HPDE6-E6E7 (cell line): ENCODE measurements around the gene DPF3.

Experiments
- DNase-seq: peaks from one replicate; pipeline ENCODE4 v3.0.0; 2011; ENCODE audit warnings: missing footprints; ENCODE audit errors: extremely low spot score

DPF3 gene

DNA sequence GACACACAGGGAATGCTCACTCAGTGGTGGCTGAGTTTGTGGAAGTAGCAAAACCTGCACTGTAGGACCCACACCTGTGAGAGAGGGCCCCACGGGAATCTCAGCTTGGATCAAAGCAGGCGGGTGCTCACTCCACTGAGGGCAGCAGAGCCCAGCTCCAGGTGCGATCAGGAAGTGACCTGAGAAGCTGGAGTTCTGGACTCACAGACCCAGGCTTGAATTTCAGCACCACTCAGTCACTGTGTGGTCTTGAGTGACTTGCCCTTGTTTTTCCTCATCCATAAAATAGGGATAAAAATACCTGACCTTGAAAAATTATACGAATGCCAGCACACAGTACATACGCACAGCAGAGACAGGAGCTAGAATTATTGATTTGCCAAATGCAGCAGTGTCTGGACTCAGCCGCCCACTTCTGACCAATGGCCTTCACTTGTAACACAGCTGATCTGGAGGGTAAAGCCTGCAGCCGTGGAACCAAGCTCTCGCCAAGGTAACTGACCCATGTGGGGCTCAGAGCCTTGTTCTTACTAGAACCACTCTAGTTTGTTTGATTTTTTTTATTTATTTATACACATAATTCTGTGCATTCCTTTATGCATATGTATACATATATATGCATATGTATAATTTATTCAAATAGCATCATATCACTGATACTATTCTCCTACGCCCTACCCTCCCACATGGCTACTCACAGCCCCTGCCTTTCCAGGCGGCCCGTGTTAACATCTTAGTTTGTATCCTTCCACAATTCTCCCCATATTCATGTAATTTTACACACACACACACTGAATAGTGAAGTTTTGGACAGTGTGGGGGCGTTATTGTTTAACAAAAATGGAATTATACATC is 53.9 kb downstream of the DPF3 start:
- DNase-seq, result no peak

DNA sequence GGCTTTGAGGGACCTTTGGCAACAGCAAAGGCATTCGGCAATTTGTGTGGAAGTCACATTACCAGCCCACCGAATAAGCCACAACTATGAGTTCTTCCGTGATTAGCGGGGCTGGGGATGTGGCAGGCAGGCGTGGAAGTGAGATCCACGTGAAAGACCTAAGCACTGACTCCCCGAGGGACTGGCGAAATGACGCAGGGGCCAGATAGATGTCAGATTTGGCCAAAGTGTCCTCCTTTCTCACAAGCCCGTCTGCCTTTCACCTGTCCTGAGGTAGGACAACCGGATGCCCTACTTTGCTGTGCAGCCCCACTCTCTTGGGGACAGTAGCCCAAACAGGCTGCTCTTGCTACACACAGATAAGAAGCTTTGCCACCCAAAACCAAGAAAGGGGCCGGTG is 54.5 kb downstream of the DPF3 start:
- no peak for DNase-seq

DNA sequence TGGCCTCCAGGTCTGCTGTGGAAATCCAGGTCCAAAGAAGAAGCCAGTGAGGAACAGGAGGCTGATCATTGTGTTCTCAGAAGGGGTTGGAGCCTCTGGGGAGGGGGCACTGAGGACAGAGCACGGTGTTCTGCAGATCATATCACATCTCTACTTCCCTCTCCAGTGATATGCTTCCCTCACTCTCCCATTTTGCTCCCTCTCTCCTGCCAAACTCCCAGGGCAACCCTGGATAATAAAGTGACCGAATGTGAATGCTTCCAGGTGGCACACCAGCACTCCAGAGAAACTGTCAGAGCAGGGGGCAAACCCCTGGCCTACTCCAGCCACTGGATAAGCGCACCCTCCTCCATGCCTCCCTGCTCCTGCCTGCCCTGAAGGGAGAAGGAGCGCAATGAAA is 57.8 kb downstream of the DPF3 start:
- no peak for DNase-seq

- DNase-seq, result no peak
These were observed 60.7 kb downstream of the DPF3 start for GRCh38 chr14:72833174-72833573.

DNA sequence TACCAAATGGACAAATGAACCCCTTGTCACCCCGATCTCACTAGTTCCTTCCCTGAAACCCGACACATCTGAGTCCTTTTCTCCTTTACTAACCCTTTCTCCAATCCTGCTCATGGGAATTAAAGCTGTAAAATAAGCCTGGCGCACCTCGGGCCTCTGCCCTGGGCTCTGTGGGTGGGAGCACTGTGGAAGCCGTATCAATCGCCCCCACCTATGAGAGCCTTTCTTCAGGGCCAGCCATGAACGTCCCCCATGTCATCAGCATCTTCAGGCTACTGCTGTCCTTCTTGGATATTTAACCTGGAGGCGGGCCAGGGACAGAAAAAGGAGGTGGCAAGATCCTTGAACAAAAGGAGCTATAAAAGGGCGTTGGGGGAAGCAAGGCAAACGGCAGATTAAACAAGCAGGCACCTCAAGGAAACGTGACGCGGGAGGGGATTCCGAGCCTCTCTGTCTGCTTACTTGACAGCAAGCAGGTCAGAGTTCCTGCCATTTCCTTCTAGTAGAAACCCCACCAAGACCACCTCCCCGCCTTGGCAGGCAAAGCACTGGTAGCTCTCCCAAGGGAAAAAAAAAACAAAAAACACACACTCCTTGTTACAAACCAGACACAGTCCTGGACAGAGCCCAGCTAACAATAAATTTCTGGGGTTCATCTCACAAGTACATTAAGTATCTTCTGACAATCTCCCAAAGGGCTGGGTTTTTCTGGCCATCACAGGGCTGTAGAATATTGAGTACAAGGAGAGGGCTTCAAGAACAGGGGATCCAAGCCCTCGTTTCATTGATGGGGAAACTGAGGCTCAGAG is 62.9 kb downstream of the DPF3 start:
- DNase-seq, result no peak

- DNase-seq, result no peak
These were observed 63.5 kb downstream of the DPF3 start for GRCh38 chr14:72830356-72830755.

- no peak for DNase-seq
These were observed 65.3 kb downstream of the DPF3 start for GRCh38 chr14:72828604-72829003.

DNA sequence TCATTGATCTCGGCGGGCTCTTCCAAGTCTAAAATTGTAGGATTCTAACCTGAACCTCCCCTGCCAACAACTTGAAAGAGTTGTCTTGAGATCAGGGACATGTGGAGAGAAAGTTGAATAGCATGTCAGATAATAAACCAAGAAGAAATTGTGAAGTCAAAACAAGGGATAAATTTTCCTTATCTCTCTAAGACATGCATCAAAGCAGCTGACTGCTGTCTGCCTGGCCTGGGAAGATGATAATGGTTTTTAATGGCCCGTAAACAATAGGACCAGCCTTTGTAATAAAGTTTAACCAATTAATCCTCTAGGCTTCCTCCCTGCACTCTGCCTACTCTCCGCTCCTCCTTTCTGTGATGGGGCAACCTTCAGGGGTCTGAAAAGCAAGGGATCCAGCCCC is 67.9 kb downstream of the DPF3 start:
- DNase-seq, result no peak

DNA sequence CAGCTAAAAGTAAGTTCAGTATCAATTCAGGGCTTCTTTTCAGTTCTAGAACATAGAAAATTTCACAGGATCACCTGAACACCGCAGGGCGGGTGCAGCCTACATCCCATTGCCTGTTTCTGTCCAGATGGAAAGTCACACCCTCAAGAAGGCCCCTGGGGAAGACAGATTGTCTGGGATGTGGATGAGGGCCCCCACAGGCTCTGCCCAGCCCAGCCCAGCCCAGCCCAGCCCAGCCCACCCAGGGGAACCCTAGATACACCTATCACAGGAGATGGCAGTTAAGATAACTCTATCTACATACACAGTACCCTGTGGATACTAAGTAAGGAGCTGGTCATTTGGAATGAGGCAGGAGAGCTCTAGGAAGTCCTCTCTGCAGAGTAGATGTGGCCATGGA is 68.4 kb downstream of the DPF3 start:
- DNase-seq, result no peak

DNA sequence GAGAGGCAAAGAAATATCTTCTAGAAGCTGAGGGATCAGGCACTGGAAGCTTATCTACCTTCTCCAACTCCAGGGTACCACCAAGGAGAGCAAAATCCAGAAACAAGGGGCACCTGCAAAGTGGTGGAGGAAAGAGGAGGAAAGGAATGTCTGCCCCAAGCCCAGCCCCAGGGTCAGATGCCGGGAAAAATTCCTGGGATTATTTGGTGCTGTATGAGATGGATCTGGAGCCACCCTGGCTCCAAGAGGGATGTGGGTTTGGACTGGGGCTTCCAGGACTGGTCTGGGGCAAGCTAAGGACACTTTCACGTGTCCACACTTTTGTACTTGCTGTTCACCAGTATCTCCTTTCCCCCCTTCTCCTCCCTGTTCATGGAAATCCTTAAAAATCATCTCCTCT is 69.8 kb downstream of the DPF3 start:
- no peak for DNase-seq

GRCh38 chr14:72822946-72823611 is 70.8 kb downstream of the DPF3 start:
- DNase-seq, result no peak

GRCh38 chr14:72818998-72819397 is 74.9 kb downstream of the DPF3 start:
- DNase-seq, result no peak

GRCh38 chr14:72816287-72816686 is 77.6 kb downstream of the DPF3 start:
- DNase-seq, result no peak

- no peak for DNase-seq
These were observed 78.5 kb downstream of the DPF3 start for GRCh38 chr14:72815430-72815829.

DNA sequence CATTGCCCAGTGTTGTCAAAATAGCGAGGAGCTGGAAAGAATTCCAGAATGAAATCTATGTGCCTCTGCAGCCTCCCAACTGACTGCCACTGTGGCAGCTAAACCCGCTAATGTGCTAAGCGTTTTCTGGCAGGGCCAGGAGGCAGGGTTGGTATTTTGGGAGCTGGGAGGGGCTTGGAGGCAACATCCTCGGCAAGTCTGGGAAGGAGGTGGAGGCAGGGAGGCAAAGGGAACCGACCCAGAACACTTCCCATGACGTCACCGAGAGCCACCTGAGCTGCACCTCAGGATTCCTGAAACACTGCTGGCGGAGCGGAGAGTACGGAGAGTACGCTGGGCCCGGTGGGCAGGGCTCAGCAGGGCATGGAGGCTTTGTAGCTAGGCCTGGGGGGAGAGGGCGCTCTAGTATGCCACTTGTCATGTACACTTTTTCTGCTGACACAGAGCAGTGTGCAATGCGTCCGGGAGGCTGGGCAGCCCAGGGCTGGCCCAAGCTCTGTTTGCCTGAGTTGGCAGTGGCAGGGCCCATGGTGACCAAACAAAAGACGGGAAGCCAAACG is 81.5 kb downstream of the DPF3 start:
- no peak for DNase-seq

DNA sequence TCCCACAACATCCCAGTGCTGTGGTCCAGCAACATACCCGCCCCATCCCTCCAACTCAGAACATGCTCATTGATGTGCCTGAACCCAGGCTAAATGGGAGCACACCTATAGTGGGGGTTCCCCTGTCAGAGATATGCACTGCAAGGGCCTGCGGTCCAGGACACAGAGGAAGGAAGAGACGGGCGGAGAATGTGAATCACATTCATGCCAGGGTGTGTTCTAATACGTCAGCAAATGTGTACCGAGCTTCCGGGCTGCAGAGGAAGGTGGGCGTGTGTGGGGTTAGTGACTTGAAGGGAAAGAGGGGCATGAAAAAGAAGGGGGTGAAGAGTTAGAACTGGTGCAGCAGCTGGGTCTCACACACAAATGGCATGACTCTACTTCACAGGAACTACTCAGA is 83.7 kb downstream of the DPF3 start:
- peak; percentile 28 for DNase-seq

DNA sequence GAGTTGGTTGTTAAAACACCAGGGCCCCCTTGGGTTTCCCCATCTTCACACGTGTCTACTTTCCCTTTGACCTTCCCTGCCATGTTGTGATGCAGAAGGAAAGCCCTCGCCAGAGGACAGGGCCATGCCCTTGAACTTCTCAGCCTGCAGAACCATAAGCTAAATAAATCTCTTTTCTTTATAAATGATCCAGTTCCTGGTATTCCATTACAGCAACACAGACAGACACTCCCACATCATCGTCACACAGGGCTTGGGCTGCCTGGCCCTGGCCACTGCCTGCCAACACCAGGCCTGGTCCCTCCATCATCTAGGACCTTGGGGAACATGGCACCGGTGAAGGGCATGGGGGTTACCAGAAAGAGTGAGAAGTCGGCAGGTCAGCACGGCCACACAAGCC is 84.8 kb downstream of the DPF3 start:
- no peak for DNase-seq

DNA sequence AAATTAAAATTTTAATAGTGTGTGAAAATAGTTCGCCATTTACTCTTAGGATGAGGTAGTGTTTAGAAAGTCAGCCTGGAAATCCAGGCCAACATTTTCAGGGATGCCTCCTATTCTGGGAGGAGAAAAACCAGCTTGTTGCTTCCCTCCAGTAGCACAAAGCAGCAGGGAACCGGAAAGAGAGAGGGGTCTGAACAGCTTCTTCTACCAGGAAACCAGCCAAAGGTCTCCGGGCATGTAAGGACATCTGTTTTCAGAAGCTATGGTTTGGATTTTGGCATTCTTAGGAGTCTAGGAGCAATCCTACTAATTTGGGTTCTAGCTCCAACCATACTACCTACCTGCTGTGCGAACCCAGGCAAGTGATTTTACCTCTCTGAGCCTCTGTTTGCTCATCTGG is 85.3 kb downstream of the DPF3 start:
- DNase-seq, result no peak

DNA sequence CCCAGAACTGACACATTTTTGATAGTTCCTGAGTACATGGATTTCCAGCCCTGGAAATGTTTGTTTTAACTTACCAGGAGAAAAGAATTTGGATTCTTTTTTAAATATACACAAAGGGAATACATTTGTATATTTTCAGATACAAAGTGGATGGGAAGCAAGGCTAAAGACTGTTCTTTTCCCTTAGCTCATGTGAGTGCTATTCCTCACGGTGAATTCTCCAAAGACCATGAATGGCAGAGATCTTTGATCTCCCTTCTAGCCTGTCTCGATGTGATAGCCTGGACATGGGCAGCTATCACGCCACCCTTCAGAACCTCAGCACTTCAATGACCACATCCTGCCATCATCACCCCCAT is 91.3 kb downstream of the DPF3 start:
- DNase-seq, result no peak

DNA sequence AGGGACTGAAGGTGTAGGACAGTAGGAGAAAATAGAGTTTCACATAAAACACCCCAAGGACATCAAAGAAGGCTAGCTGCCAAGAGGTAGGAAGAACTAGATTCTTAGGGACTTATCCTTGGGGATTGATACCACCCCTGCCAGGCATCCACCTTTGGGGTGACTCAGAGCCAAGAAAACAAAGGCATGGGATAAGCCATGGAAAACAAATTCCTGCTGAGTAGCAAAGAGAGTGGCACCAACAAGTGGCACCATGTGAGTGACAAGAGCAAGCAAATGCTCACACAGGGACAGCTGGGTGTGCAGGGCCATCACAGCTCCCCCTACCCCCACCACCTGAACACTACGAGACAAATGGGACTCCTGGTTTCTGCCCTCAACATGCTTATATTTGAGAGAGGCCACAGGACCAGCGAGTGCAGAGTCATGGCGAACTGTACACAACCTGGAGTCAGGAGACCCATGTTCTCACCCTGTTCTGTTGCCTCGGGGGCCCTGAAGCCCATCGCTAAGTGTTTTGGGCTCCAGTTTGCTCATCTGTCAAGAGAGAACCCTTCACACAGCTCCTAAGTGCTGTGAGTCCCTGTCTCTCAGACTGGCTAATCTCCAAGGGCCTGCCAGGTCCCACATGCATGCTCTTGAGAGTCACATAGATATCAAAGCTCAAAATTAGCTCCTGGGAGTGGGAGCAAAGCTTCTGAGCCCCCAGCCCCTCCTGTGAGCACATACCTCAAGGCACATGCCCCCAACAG is 91.9 kb downstream of the DPF3 start:
- DNase-seq, result peak; percentile 31

GRCh38 chr14:72801381-72801812 is 92.5 kb downstream of the DPF3 start:
- peak; percentile 85 for DNase-seq
